Lower leg skin (tissue), 4 donors: ENCODE results near the gene CEP112. TPM values are rescaled to one million over a fixed set of nuclear protein-coding genes. Genes with fewer than 3 reads are reported as not detected.

ENCODE experiments used
- DNase-seq, 2 donors: peaks; one replicate each; pipeline ENCODE4 v3.0.0-alpha.2; 2019; ENCODE audit warnings: low spot score in 2 of 2
- H3K4me3 ChIP-seq: fragments of 200-600 bp; sonication (generic); 2 replicates; pipeline ENCODE4 v1.5.1; 2017; ENCODE audit warnings: mild to moderate bottlenecking, low read depth; ENCODE audit not compliant: poor library complexity, severe bottlenecking
- CTCF ChIP-seq, 3 donors: fragments of 450-650 bp; IDR thresholded peaks; one replicate each; pipeline ENCODE4 v1.5.1; 2016; ENCODE audit warnings: antibody characterized with exemption in 3 of 3, mild to moderate bottlenecking in 3 of 3, moderate library complexity in 2 of 3
- POLR2A ChIP-seq, 2 donors: fragments of 450-650 bp; IDR thresholded peaks; one replicate each; pipeline ENCODE4 v1.6.1; 2016 to 2017; ENCODE audit warnings: antibody characterized with exemption in 2 of 2, mild to moderate bottlenecking in 1 of 2, moderate library complexity in 1 of 2
- WGBS, 2 donors: methylation state at CpG; one replicate each; pipeline ENCODE4 v1.1.5; 2018; 5-methylcytosine and 5-hydroxymethylcytosine counted together
- intact Hi-C: fragments of 100-400 bp; cut with DNase I; formaldehyde crosslinking; loops from one replicate; pipeline ENCODE4 v1.15.0; 2023; ENCODE audit warnings: low total_unique reads
- total RNA-seq, 4 donors: library from RNA; depleted of rRNA; stranded (reverse); fragments of >200 nt; gene quantifications; one replicate each; pipeline ENCODE4 v1.1.0, GENCODE V29; 2016

CEP112 gene
- total RNA-seq, 4 donors from 2014 or later = 1.6 to 7.6 (median 3.6) TPM

GRCh38 chr17:65751263-65751662 is 440.7 kb downstream of the CEP112 start:
- DNase-seq = no peak
- TF ChIP-seq CTCF (IDR thresholded peaks at IDR 0.05) (no peak), POLR2A (IDR thresholded peaks at IDR 0.05) (no peak)
- H3K4me3 ChIP-seq = no peak overlapping the region
- intact Hi-C loops = no loop called here
- WGBS, 2 donors = 51 to 66% methylated on average over 5 of the region's 5 CpGs

GRCh38 chr17:65750631-65751115 is 441.3 kb downstream of the CEP112 start:
- TF ChIP-seq CTCF (IDR thresholded peaks at IDR 0.05) = no peak
- no peak for TF ChIP-seq POLR2A (IDR thresholded peaks at IDR 0.05)
- peak; percentile 68 to 89 for DNase-seq
- 3 to 6% methylated on average over 2 of the region's 2 CpGs for WGBS, 2 donors
- intact Hi-C loops = no loop called here
- no peak overlapping the region for H3K4me3 ChIP-seq

- H3K4me3 ChIP-seq = no peak overlapping the region
- TF ChIP-seq POLR2A (IDR thresholded peaks at IDR 0.05) (no peak), CTCF (IDR thresholded peaks at IDR 0.05) (no peak)
- no peak for DNase-seq
- 47 to 70% methylated on average over 1 of the region's 1 CpG for WGBS, 2 donors
- intact Hi-C loops = no loop called here
Observed at GRCh38 chr17:65750166-65750565, 441.8 kb downstream of the CEP112 start.

- no peak overlapping the region for H3K4me3 ChIP-seq
- intact Hi-C loops = no loop called here
- 56 to 63% methylated on average over 2 of the region's 2 CpGs for WGBS, 2 donors
- no peak for TF ChIP-seq CTCF (IDR thresholded peaks at IDR 0.05)
- no peak for TF ChIP-seq POLR2A (IDR thresholded peaks at IDR 0.05)
- no peak for DNase-seq
Observed at GRCh38 chr17:65749479-65749878, 442.5 kb downstream of the CEP112 start.

- intact Hi-C loops = no loop called here
- no peak for DNase-seq
- TF ChIP-seq POLR2A (IDR thresholded peaks at IDR 0.05) (no peak), CTCF (IDR thresholded peaks at IDR 0.05) (no peak)
Observed at GRCh38 chr17:65745241-65745640, 446.7 kb downstream of the CEP112 start.

GRCh38 chr17:65743308-65743655 is 448.7 kb downstream of the CEP112 start:
- no peak overlapping the region for H3K4me3 ChIP-seq
- no peak for DNase-seq
- TF ChIP-seq POLR2A (IDR thresholded peaks at IDR 0.05) (no peak), CTCF (IDR thresholded peaks at IDR 0.05) (no peak)
- intact Hi-C loops = no loop called here
- 0 to 23% methylated on average over 1 of the region's 1 CpG for WGBS, 2 donors

More at GRCh38 chr17:65745241-65745640, 446.7 kb downstream of the CEP112 start:
- no peak overlapping the region for H3K4me3 ChIP-seq
